Measurements from ENCODE around the gene SLC6A5. TPM values are rescaled to one million over a fixed set of nuclear protein-coding genes. Genes with fewer than 3 reads are reported as not detected.

SLC6A5 gene
- total and polyA plus RNA-seq, 2 of the 4 experiments (the other 2 are of a cell fraction): not detected

DNA sequence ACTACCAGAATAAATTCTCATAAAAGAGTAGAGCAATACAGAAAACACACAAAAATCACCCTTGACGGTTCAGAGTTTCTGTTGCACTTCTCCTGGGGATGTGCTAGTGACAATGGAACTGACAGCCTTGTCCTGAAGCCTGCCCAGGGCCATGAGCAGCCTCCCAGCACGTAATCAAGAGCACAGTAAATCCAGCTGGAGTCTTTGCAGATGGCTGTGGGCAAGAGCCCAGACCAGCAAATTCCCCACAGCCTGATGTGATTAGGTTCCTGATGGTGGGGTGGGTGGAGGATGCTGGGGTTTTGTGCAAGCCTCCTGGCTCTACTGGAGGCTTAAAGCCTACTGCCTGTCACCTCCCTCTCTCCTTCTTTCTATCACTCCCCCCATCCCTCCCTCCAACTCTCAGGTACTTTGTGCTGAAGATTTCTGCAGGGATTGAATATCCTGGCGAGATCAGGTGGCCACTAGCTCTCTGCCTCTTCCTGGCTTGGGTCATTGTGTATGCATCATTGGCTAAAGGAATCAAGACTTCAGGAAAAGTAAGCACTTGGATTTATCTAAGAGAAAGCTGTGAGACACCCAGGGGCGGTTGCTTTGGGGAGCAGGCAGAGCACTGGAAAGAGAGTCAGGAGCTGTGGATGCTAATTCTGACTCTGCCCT lies 18.1 kb downstream of the SLC6A5 start:
- Histone ChIP-seq H2AK5ac (ENCODE audit: low read depth, low read length) (no peak overlapping the region), H3K9me1 (ENCODE audit: insufficient read depth, low read length) (no peaks in the 10 kb centered on the region), H2BK15ac (ENCODE audit: low read depth, low read length) (no peak overlapping the region), H4K8ac (ENCODE audit: low read depth in 2 of 2, low read length in 2 of 2) (no peak overlapping the region), H4K91ac (ENCODE audit: insufficient read depth, low read depth, low read length) (no peak overlapping the region), H3K4me1 (ENCODE audit: control insufficient read depth, insufficient read depth, low read length) (no peaks in the 10 kb centered on the region), H3K18ac (ENCODE audit: low read depth, low read length) (no peak overlapping the region), H2AK9ac (replicated peaks; ENCODE audit: low read depth, low read length, poor library complexity) (no peak overlapping the region), H3K4ac (ENCODE audit: low read depth, low read length) (no peak overlapping the region), H3K79me1 (ENCODE audit: low read depth in 1 of 2, low read length in 2 of 2) (no peaks in the 10 kb centered on the region), H3K9me3 (ENCODE audit: control insufficient read depth, insufficient read depth, low read length) (no peaks in the 10 kb centered on the region), H3K9ac (ENCODE audit: low read depth, low read length) (no peak overlapping the region), H3K27me3 (ENCODE audit: control insufficient read depth, insufficient read depth, low read length) (no peaks in the 10 kb centered on the region), H3K4me2 (ENCODE audit: low read depth, low read length) (no peak overlapping the region), H4K5ac (ENCODE audit: low read depth, low read length) (no peak overlapping the region), H3K14ac (replicated peaks; ENCODE audit: low read depth, low read length) (no peak overlapping the region), H3K23ac (ENCODE audit: low read depth, low read length) (no peak overlapping the region), H2BK120ac (ENCODE audit: low read depth, low read length) (no peak overlapping the region), H3K56ac (ENCODE audit: extremely low read depth, insufficient read depth, low read length) (no peak overlapping the region), H3K4me3 (ENCODE audit: insufficient read depth, low read depth, low read length) (no peak overlapping the region), H2AFZ (replicated peaks; ENCODE audit: low read length, poor library complexity) (no peak overlapping the region), H4K20me1 (ENCODE audit: insufficient read depth, low read length) (no peaks in the 10 kb centered on the region), H3K36me3 (ENCODE audit: control insufficient read depth, insufficient read depth, low read length) (no peaks in the 10 kb centered on the region), H2BK20ac (ENCODE audit: low read depth, low read length) (no peak overlapping the region), H3K27ac (ENCODE audit: insufficient read depth, low read length) (no peak overlapping the region), H2BK5ac (ENCODE audit: low read depth, low read length, poor library complexity, severe bottlenecking) (no peak overlapping the region)
- ChIA-PET POLR2A (ENCODE audit: unreplicated experiment) (no interaction called here), CTCF (interaction anchor here (1.4 kb wide), 1 partner anchor 220 kb away, joined by 6 read pairs; no protein-coding TSS in a partner anchor)
- intact Hi-C loops (cut with micrococcal nuclease) (loop anchor here (10.0 kb wide), 1 partner anchor 673 kb away; no protein-coding TSS in a partner anchor), in situ Hi-C loops (cut with MboI; ENCODE audit: low sequenced_read_pairs) (loop anchor here (25.0 kb wide), 1 partner anchor 680 kb away; no protein-coding TSS in a partner anchor), dilution Hi-C loops (cut with HindIII; ENCODE audit: low sequenced_read_pairs, unreplicated experiment) (no loop called here)
- TF ChIP-seq CHD1 (IDR thresholded peaks at IDR 0.05; ENCODE audit: low read depth, low read length) (no peak), NFE2L2 (IDR thresholded peaks at IDR 0.05; ENCODE audit: low read depth, low read length) (no peak), BHLHE40 (IDR thresholded peaks at IDR 0.05; ENCODE audit: low read depth, low read length) (no peak), POLR2A (IDR thresholded peaks at IDR 0.05; ENCODE audit: low read depth, low read length) (no peak), SMC3 (IDR thresholded peaks at IDR 0.05; ENCODE audit: low read depth, low read length) (no peak), RCOR1 (IDR thresholded peaks at IDR 0.05; ENCODE audit: insufficient replicate concordance, low read length) (no peak), RAD21 (IDR thresholded peaks at IDR 0.05; ENCODE audit: low read length) (no peak), CEBPB (IDR thresholded peaks at IDR 0.05; ENCODE audit: low read depth, low read length) (no peak), FOS (IDR thresholded peaks at IDR 0.05; ENCODE audit: low read depth, low read length) (no peak), RFX5 (IDR thresholded peaks at IDR 0.05; ENCODE audit: low read depth, low read length) (no peak), MAZ (IDR thresholded peaks at IDR 0.05; ENCODE audit: borderline replicate concordance, low read depth, low read length) (no peak), MAFK (IDR thresholded peaks at IDR 0.05; ENCODE audit: low read depth, low read length) (no peak), MXI1 (IDR thresholded peaks at IDR 0.05; ENCODE audit: borderline replicate concordance, low read depth, low read length) (no peak)
- TF ChIP-seq, protein P1, sequence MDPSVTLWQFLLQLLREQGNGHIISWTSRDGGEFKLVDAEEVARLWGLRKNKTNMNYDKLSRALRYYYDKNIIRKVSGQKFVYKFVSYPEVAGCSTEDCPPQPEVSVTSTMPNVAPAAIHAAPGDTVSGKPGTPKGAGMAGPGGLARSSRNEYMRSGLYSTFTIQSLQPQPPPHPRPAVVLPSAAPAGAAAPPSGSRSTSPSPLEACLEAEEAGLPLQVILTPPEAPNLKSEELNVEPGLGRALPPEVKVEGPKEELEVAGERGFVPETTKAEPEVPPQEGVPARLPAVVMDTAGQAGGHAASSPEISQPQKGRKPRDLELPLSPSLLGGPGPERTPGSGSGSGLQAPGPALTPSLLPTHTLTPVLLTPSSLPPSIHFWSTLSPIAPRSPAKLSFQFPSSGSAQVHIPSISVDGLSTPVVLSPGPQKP (IDR thresholded peaks at IDR 0.05; ENCODE audit: borderline replicate concordance, low read depth, low read length): no peak
- TF ChIP-seq, protein P2, sequence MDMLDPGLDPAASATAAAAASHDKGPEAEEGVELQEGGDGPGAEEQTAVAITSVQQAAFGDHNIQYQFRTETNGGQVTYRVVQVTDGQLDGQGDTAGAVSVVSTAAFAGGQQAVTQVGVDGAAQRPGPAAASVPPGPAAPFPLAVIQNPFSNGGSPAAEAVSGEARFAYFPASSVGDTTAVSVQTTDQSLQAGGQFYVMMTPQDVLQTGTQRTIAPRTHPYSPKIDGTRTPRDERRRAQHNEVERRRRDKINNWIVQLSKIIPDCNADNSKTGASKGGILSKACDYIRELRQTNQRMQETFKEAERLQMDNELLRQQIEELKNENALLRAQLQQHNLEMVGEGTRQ (IDR thresholded peaks at IDR 0.05; ENCODE audit: low read depth, low read length): no peak
- TF ChIP-seq, protein P3, sequence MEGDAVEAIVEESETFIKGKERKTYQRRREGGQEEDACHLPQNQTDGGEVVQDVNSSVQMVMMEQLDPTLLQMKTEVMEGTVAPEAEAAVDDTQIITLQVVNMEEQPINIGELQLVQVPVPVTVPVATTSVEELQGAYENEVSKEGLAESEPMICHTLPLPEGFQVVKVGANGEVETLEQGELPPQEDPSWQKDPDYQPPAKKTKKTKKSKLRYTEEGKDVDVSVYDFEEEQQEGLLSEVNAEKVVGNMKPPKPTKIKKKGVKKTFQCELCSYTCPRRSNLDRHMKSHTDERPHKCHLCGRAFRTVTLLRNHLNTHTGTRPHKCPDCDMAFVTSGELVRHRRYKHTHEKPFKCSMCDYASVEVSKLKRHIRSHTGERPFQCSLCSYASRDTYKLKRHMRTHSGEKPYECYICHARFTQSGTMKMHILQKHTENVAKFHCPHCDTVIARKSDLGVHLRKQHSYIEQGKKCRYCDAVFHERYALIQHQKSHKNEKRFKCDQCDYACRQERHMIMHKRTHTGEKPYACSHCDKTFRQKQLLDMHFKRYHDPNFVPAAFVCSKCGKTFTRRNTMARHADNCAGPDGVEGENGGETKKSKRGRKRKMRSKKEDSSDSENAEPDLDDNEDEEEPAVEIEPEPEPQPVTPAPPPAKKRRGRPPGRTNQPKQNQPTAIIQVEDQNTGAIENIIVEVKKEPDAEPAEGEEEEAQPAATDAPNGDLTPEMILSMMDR (conservative IDR thresholded peaks at IDR 0.05; ENCODE audit: low read depth, low read length): no peak
- no CpG with 5 or more reads among the region's 4 CpGs for WGBS, 2 experiments (ENCODE audit: extremely low coverage in 2 of 2, insufficient read length in 1 of 2)
- DNase-seq: no peak
- no TSS peak for BruUV-seq (replicated peaks)
- ATAC-seq (ENCODE audit: low read depth): no peak

Data from IMR-90 (cell line).